Upper lobe of left lung (tissue), 6 donors: Measurements from ENCODE around the gene PHKB. TPM values are rescaled to one million over a fixed set of nuclear protein-coding genes. Genes with fewer than 3 reads are reported as not detected.

Experiments used
- ATAC-seq, 2 donors: fragments of 200-7000 bp; cut with Tn5 transposase; one replicate each; pipeline ENCODE4 v1.9.1; 2022; ENCODE audit warnings: mild to moderate bottlenecking in 2 of 2, moderate library complexity in 2 of 2; ENCODE audit not compliant: low FRiP score in 2 of 2
- DNase-seq, 2 donors: peaks; one replicate each; pipeline ENCODE4 v3.0.0-alpha.2; 2019 to 2020
- H3K27ac ChIP-seq, 4 donors: fragments of 200-600 bp; sonication (generic); one replicate each; pipeline ENCODE4 v1.5.1; 2016 to 2019
- H3K27me3 ChIP-seq, 4 donors: fragments of 200-600 bp; sonication (generic); one replicate each; pipeline ENCODE4 v1.5.1; 2017 to 2019
- H3K36me3 ChIP-seq, 4 donors: fragments of 200-600 bp; sonication (generic); one replicate each; pipeline ENCODE4 v1.5.1; 2016 to 2019
- H3K4me1 ChIP-seq, 4 donors: fragments of 200-600 bp; sonication (generic); one replicate each; pipeline ENCODE4 v1.5.1; 2018 to 2019
- H3K4me3 ChIP-seq, 4 donors: fragments of 200-600 bp; sonication (generic); one replicate each; pipeline ENCODE4 v1.5.1; 2017 to 2019; ENCODE audit warnings: mild to moderate bottlenecking in 2 of 4, moderate library complexity in 1 of 4
- H3K9me3 ChIP-seq, 4 donors: fragments of 200-600 bp; sonication (generic); one replicate each; pipeline ENCODE4 v1.5.1; 2018 to 2019
- EP300 ChIP-seq, 4 donors: sonication (generic); formaldehyde crosslinking; IDR thresholded peaks; one replicate each; pipeline ENCODE4 v1.5.1; 2017; ENCODE audit warnings: antibody characterized with exemption in 4 of 4, control low read depth in 2 of 4
- POLR2A ChIP-seq, 4 donors: fragments of 450-650 bp; IDR thresholded peaks; one replicate each; pipeline ENCODE4 v1.5.1; 2016 to 2017; ENCODE audit warnings: antibody characterized with exemption in 4 of 4, mild to moderate bottlenecking in 2 of 4
- POLR2AphosphoS5 ChIP-seq, 2 donors: sonication (generic); formaldehyde crosslinking; IDR thresholded peaks; one replicate each; pipeline ENCODE4 v1.5.1; 2017; ENCODE audit warnings: antibody characterized with exemption in 2 of 2
- WGBS, 2 donors: methylation state at CpG; one replicate each; pipeline ENCODE4 v1.1.5; 2017 to 2018; 5-methylcytosine and 5-hydroxymethylcytosine counted together
- total RNA-seq, 6 donors: library from RNA; depleted of rRNA in 4 of 6; stranded (reverse); fragments of >200 nt in 4 of 6; gene quantifications; one replicate each; pipeline versions ENCODE4 v1.1.0 to v1.2.1, GENCODE V29; 2016 to 2021
- TF ChIP-seq, protein P1 (sequence below), 6 experiments: fragments of 450-650 bp in 4 of 6; fragments of 200-600 bp in 2 of 6; sonication (generic) in 2 of 6; IDR thresholded peaks; one replicate each; pipeline ENCODE4 v1.5.1; 2016 to 2019; ENCODE audit warnings: antibody characterized with exemption in 6 of 6
- donor health status: DM: no; HTN: no; CAD: no; lungs with moderate emphysema.
- donor health status: DM: no; HTN: yes; CAD: no; lungs with severe emphysema.

The PHKB gene
- total RNA-seq, 6 donors from 2014 or later: 63.0 to 135 (median 78.5) TPM

DNA sequence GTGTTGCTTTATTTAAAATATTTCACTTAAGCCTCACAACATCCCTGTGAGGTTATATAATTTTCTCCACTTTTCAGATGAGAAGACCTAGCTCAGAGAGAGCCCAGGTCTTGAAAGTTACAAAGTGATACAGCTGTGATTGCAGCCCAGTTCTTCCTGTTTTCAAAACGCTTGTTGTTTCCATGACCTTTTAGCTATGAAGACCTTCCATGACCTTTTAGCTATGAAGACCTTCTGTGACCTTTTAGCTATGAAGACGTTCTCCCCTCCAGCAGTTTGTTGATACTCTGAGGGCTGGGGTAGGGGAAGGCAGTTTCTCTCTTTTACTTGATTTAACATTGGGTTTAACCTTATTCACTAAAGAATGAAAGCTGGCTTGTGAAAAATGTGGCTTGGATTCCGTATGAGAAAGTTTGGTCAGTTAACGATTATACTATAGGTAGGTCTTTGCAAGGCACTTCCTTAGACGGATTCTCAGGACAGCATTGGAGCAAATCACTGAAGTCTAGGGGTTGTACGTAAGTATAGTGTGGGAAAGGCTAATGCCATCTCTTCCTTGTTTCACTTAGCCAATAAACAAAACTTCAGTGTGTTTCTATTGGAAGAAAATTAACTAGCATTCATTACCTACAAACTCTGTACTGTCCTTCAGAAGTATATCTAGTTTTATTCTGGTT is 20.7 kb downstream of the PHKB start:
- DNase-seq: no peak
- TF ChIP-seq POLR2A (IDR thresholded peaks at IDR 0.05): no peak
- TF ChIP-seq, protein P1, sequence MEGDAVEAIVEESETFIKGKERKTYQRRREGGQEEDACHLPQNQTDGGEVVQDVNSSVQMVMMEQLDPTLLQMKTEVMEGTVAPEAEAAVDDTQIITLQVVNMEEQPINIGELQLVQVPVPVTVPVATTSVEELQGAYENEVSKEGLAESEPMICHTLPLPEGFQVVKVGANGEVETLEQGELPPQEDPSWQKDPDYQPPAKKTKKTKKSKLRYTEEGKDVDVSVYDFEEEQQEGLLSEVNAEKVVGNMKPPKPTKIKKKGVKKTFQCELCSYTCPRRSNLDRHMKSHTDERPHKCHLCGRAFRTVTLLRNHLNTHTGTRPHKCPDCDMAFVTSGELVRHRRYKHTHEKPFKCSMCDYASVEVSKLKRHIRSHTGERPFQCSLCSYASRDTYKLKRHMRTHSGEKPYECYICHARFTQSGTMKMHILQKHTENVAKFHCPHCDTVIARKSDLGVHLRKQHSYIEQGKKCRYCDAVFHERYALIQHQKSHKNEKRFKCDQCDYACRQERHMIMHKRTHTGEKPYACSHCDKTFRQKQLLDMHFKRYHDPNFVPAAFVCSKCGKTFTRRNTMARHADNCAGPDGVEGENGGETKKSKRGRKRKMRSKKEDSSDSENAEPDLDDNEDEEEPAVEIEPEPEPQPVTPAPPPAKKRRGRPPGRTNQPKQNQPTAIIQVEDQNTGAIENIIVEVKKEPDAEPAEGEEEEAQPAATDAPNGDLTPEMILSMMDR (IDR thresholded peaks at IDR 0.05): no peak
- TF ChIP-seq POLR2AphosphoS5 (IDR thresholded peaks at IDR 0.05): no peak
- TF ChIP-seq EP300 (IDR thresholded peaks at IDR 0.05): no peak
- H3K4me3 ChIP-seq: no peak overlapping the region
- no peaks in the 10 kb centered on the region for H3K27me3 ChIP-seq
- H3K27ac ChIP-seq: no peak overlapping the region
- no peak for ATAC-seq
- no peaks in the 10 kb centered on the region for H3K4me1 ChIP-seq
- H3K9me3 ChIP-seq: no peaks in the 10 kb centered on the region
- peaks cover 0 to 4% (median 0%) of the 10 kb centered on the region in 4 donors for H3K36me3 ChIP-seq
- WGBS, 2 donors: 68 to 76% methylated on average over 6 of the region's 6 CpGs

DNA sequence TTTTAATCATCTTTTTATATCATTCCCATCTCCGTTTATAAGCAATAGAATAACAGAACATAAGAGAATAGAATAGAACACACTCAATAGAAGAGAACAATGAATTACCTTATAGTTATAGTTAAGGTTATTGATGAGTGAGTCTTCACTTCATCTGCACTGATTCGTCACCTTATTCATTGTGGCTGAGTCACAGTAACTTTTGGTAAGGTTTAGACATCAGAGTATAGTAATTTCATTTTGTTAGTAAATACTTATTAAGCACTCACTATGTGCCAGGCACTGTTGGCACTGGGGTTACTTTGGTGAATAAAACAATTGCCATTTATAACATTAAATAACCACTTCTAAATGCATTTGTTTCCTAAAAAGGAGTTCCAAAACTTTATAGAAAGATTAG is 22.5 kb downstream of the PHKB start:
- H3K4me3 ChIP-seq: no peak overlapping the region
- ATAC-seq (no peak), DNase-seq (no peak)
- H3K36me3 ChIP-seq: peaks cover 0 to 4% (median 0%) of the 10 kb centered on the region in 4 donors
- H3K27ac ChIP-seq: no peak overlapping the region
- 96 to 100% methylated on average over 2 of the region's 2 CpGs for WGBS, 2 donors
- TF ChIP-seq EP300 (IDR thresholded peaks at IDR 0.05): no peak
- TF ChIP-seq POLR2A (IDR thresholded peaks at IDR 0.05): no peak
- TF ChIP-seq, protein P1 (IDR thresholded peaks at IDR 0.05): no peak
- no peak for TF ChIP-seq POLR2AphosphoS5 (IDR thresholded peaks at IDR 0.05)
- no peaks in the 10 kb centered on the region for H3K4me1 ChIP-seq
- peaks cover 0 to 2% (median 0%) of the 10 kb centered on the region in 4 donors for H3K9me3 ChIP-seq
- no peaks in the 10 kb centered on the region for H3K27me3 ChIP-seq

DNA sequence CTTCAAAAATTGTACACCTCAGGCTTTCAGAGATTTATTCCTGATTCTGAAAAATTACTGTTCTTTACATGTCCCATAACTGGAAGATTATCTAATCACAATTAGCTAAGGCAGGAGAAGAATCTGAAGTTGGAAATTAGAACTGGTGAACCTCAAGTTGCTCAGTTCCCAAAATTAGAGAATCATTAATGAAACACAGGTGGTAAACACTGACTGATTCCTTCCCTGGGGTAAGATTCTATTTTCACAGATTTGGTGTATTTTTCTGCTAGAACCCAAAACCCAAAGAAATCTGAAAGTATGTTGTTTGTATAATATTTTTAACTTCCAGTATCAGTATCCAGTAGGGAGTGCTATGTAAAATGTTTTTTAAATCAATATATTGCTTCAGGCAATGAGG is 25.7 kb downstream of the PHKB start:
- no peak for DNase-seq
- H3K4me3 ChIP-seq: no peak overlapping the region
- peaks cover 9 to 27% (median 19%) of the 10 kb centered on the region in 4 donors for H3K9me3 ChIP-seq
- no peaks in the 10 kb centered on the region for H3K4me1 ChIP-seq
- no peak for ATAC-seq
- TF ChIP-seq, protein P1 (IDR thresholded peaks at IDR 0.05): no peak
- TF ChIP-seq POLR2AphosphoS5 (IDR thresholded peaks at IDR 0.05) (no peak), EP300 (IDR thresholded peaks at IDR 0.05) (no peak), POLR2A (IDR thresholded peaks at IDR 0.05) (no peak)
- H3K27ac ChIP-seq: no peak overlapping the region
- no peaks in the 10 kb centered on the region for H3K36me3 ChIP-seq
- no peaks in the 10 kb centered on the region for H3K27me3 ChIP-seq

DNA sequence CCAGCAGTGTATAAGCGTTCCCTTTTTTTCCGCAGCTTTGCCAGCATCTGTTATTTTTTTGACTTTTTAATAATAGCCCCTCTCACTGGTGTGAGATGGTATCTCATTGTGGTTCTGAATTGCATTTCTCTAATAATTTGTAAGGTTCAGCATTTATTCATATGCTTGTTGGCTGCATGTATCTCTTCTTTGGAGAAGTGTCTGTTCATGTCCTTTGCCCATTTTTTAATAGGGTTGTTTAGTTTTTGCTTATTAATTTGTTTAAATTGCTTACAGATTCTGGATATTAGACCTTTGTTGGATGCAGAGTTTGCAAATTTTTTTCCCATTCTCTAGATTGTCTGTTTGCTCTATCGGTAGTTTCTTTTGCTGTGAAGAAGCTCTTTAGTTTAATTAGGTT is 26.9 kb downstream of the PHKB start:
- Histone ChIP-seq H3K4me3 (no peak overlapping the region), H3K27ac (no peak overlapping the region), H3K27me3 (no peaks in the 10 kb centered on the region), H3K9me3 (peaks cover 9 to 27% (median 19%) of the 10 kb centered on the region in 4 donors), H3K36me3 (no peaks in the 10 kb centered on the region), H3K4me1 (peaks cover 0 to 9% (median 9%) of the 10 kb centered on the region in 4 donors)
- WGBS, 2 donors: 96 to 99% methylated on average over 3 of the region's 3 CpGs
- TF ChIP-seq POLR2AphosphoS5 (IDR thresholded peaks at IDR 0.05) (no peak), POLR2A (IDR thresholded peaks at IDR 0.05) (no peak), EP300 (IDR thresholded peaks at IDR 0.05) (no peak)
- DNase-seq (no peak), ATAC-seq (no peak)

DNA sequence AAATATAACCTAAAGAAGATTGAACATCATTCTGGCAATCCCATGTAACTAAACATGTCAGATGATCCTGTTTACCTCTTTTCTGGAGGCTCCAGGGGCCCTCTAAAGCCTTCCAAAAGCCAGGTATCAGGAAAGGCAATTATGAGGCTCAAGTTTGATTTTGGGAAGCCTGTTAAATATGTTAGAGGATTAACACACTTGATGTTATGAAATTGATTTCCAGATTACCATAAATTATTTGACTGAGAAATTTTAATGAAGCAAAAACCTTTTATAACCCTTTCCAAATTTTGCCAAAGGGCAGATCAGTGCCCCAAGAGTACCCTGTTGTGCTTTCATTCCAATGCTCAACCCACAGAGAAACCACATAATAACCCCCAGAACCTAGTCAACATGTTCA is 29.3 kb downstream of the PHKB start:
- no peak overlapping the region for H3K4me3 ChIP-seq
- no peak for ATAC-seq
- TF ChIP-seq POLR2AphosphoS5 (IDR thresholded peaks at IDR 0.05) (no peak), EP300 (IDR thresholded peaks at IDR 0.05) (no peak), POLR2A (IDR thresholded peaks at IDR 0.05) (no peak)
- TF ChIP-seq, protein P1 (IDR thresholded peaks at IDR 0.05): no peak

More for the DNA sequence above, 29.3 kb downstream of the PHKB start:
- Histone ChIP-seq H3K9me3 (peaks cover 9 to 27% (median 19%) of the 10 kb centered on the region in 4 donors), H3K36me3 (no peaks in the 10 kb centered on the region), H3K27me3 (no peaks in the 10 kb centered on the region), H3K27ac (no peak overlapping the region), H3K4me1 (peaks cover 9 to 21% (median 19%) of the 10 kb centered on the region in 4 donors)
- no peak for DNase-seq
